ENCODE data around the gene ERBB2.

DNA sequence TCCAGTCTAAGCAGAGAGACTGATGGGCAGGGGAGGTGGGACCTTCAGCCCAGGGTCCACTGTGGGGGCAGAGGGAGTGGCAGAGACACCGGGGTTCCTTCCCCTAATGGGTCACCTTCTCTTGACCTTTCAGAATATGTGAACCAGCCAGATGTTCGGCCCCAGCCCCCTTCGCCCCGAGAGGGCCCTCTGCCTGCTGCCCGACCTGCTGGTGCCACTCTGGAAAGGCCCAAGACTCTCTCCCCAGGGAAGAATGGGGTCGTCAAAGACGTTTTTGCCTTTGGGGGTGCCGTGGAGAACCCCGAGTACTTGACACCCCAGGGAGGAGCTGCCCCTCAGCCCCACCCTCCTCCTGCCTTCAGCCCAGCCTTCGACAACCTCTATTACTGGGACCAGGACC lies 27.7 kb downstream of the ERBB2 start:
- TF ChIP-seq, protein P1, sequence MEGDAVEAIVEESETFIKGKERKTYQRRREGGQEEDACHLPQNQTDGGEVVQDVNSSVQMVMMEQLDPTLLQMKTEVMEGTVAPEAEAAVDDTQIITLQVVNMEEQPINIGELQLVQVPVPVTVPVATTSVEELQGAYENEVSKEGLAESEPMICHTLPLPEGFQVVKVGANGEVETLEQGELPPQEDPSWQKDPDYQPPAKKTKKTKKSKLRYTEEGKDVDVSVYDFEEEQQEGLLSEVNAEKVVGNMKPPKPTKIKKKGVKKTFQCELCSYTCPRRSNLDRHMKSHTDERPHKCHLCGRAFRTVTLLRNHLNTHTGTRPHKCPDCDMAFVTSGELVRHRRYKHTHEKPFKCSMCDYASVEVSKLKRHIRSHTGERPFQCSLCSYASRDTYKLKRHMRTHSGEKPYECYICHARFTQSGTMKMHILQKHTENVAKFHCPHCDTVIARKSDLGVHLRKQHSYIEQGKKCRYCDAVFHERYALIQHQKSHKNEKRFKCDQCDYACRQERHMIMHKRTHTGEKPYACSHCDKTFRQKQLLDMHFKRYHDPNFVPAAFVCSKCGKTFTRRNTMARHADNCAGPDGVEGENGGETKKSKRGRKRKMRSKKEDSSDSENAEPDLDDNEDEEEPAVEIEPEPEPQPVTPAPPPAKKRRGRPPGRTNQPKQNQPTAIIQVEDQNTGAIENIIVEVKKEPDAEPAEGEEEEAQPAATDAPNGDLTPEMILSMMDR (IDR thresholded peaks at IDR 0.05): no peak
- no peak for TF ChIP-seq POLR2A (IDR thresholded peaks at IDR 0.05)
- TF ChIP-seq POLR2AphosphoS5 (IDR thresholded peaks at IDR 0.05; ENCODE audit: insufficient read depth in 1 of 2, low read depth in 1 of 2): no peak

Data from vagina (tissue), 2 donors.